D341Med (cell line): ENCODE data around the gene ADTRP.

Experiments used
- DNase-seq: peaks from one replicate; pipeline ENCODE4 v3.0.0; 2012; ENCODE audit warnings: low spot score

Gene ADTRP

GRCh38 chr6:11755725-11756124, 22.9 kb downstream of the ADTRP start:
- DNase-seq, result no peak

- no peak for DNase-seq
These were observed 23.9 kb downstream of the ADTRP start for GRCh38 chr6:11754625-11755271.

- no peak for DNase-seq
These were observed 24.8 kb downstream of the ADTRP start for GRCh38 chr6:11753798-11754197.

- no peak for DNase-seq
These were observed 26.2 kb downstream of the ADTRP start for GRCh38 chr6:11752360-11752759.

- no peak for DNase-seq
These were observed 27.9 kb downstream of the ADTRP start for GRCh38 chr6:11750682-11751081.

- DNase-seq, result no peak
These were observed 29.9 kb downstream of the ADTRP start for GRCh38 chr6:11748591-11749210.

GRCh38 chr6:11747021-11747420, 31.6 kb downstream of the ADTRP start:
- no peak for DNase-seq

- DNase-seq, result no peak
These were observed 33.9 kb downstream of the ADTRP start for GRCh38 chr6:11744753-11745152.

- DNase-seq, result no peak
These were observed 34.5 kb downstream of the ADTRP start for GRCh38 chr6:11744101-11744500.

GRCh38 chr6:11740875-11741274, 37.7 kb downstream of the ADTRP start:
- DNase-seq, result no peak

- no peak for DNase-seq
These were observed 39.8 kb downstream of the ADTRP start for GRCh38 chr6:11738661-11739375.

GRCh38 chr6:11738234-11738633, 40.4 kb downstream of the ADTRP start:
- no peak for DNase-seq

GRCh38 chr6:11736601-11737000, 42.0 kb downstream of the ADTRP start:
- no peak for DNase-seq

- DNase-seq, result no peak
These were observed 43.6 kb downstream of the ADTRP start for GRCh38 chr6:11734861-11735613.

GRCh38 chr6:11732036-11732631, 46.5 kb downstream of the ADTRP start:
- DNase-seq, result no peak

- no peak for DNase-seq
These were observed 47.2 kb downstream of the ADTRP start for GRCh38 chr6:11731423-11731822.

- no peak for DNase-seq
These were observed 48.0 kb downstream of the ADTRP start for GRCh38 chr6:11730641-11731040.

GRCh38 chr6:11729076-11729475, 49.5 kb downstream of the ADTRP start:
- DNase-seq, result no peak

- DNase-seq, result no peak
These were observed 50.3 kb downstream of the ADTRP start for GRCh38 chr6:11727998-11728961.

- no peak for DNase-seq
These were observed 51.1 kb downstream of the ADTRP start for GRCh38 chr6:11727346-11727997.

- no peak for DNase-seq
These were observed 54.3 kb downstream of the ADTRP start for GRCh38 chr6:11724286-11724685.
